Measurements from ENCODE around the gene VPS16. TPM values are rescaled to one million over a fixed set of nuclear protein-coding genes. Genes with fewer than 3 reads are reported as not detected.

Gene VPS16
- total RNA-seq, 4 donors from 2014 or later, result 24.0 to 34.0 (median 27.7) TPM

DNA sequence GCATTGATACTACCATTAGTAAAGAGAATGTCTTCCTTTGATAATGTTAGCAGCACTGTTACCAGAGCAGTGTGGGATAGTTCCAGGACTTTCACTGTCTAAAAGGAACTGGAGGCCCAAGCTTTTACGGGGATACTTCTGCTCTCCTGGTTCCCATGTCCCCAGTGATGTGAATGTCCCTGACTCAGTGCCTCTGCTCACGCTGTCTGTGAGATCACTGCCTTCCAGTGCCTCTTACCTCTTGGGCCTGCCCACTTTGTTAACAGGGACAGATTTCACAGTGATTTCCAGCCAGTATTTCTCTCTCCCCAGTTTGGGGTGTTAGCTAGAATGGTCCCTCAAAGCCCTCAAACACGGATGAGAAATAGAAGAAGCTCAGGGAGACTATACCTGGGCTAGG lies 47.2 kb downstream of the VPS16 start:
- DNase-seq (ENCODE audit: low spot score) (no peak), ATAC-seq (ENCODE audit: low FRiP score) (no peak)
- TF ChIP-seq, protein P1, sequence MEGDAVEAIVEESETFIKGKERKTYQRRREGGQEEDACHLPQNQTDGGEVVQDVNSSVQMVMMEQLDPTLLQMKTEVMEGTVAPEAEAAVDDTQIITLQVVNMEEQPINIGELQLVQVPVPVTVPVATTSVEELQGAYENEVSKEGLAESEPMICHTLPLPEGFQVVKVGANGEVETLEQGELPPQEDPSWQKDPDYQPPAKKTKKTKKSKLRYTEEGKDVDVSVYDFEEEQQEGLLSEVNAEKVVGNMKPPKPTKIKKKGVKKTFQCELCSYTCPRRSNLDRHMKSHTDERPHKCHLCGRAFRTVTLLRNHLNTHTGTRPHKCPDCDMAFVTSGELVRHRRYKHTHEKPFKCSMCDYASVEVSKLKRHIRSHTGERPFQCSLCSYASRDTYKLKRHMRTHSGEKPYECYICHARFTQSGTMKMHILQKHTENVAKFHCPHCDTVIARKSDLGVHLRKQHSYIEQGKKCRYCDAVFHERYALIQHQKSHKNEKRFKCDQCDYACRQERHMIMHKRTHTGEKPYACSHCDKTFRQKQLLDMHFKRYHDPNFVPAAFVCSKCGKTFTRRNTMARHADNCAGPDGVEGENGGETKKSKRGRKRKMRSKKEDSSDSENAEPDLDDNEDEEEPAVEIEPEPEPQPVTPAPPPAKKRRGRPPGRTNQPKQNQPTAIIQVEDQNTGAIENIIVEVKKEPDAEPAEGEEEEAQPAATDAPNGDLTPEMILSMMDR (IDR thresholded peaks at IDR 0.05), result no peak

GRCh38 chr20:2888224-2888955 lies 47.8 kb downstream of the VPS16 start:
- TF ChIP-seq, protein P1 (IDR thresholded peaks at IDR 0.05), result no peak
- DNase-seq (ENCODE audit: low spot score), result no peak
- ATAC-seq (ENCODE audit: low FRiP score), result no peak

GRCh38 chr20:2889209-2889608 lies 48.7 kb downstream of the VPS16 start:
- ATAC-seq (ENCODE audit: low FRiP score) (no peak), DNase-seq (ENCODE audit: low spot score) (no peak)
- TF ChIP-seq, protein P1 (IDR thresholded peaks at IDR 0.05), result no peak

DNA sequence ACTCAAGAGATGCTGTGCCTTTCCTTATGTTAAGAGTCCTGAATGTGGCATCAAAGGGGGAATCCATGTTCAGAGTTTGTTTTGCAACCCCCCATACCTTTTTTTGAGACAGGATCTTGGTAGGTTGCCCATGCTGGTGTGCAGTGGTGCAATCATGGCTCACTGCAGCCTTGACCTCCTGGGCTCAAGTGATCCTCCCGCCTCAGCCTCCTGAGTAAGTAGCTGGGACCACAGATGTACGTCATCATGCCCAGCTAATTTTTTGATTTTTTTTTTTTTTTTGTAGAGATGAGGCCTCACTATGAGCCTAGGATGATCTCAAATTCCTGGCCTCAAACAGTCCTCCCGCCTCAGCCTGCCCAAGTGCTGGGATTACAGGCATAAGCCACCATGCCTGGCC lies 49.3 kb downstream of the VPS16 start:
- no peak for DNase-seq (ENCODE audit: low spot score)
- TF ChIP-seq, protein P1 (IDR thresholded peaks at IDR 0.05), result no peak
- no peak for ATAC-seq (ENCODE audit: low FRiP score)

- TF ChIP-seq, protein P1 (IDR thresholded peaks at IDR 0.05), result no peak
- ATAC-seq (ENCODE audit: low FRiP score), result no peak
- DNase-seq (ENCODE audit: low spot score), result no peak
These were observed 50.2 kb downstream of the VPS16 start for GRCh38 chr20:2890742-2891141.

- ATAC-seq (ENCODE audit: low FRiP score) (no peak), DNase-seq (ENCODE audit: low spot score) (no peak)
- TF ChIP-seq, protein P1 (IDR thresholded peaks at IDR 0.05), result no peak
These were observed 50.8 kb downstream of the VPS16 start for GRCh38 chr20:2891343-2891742.

- TF ChIP-seq, protein P1 (IDR thresholded peaks at IDR 0.05), result no peak
- ATAC-seq (ENCODE audit: low FRiP score) (no peak), DNase-seq (ENCODE audit: low spot score) (no peak)
These were observed 51.8 kb downstream of the VPS16 start for GRCh38 chr20:2892376-2892775.
